WTC11 (cell line): ENCODE results near the gene SOX8. TPM values are rescaled to one million over a fixed set of nuclear protein-coding genes. Genes with fewer than 3 reads are reported as not detected.

Source experiments
- ATAC-seq: fragments of 200-7000 bp; cut with Tn5 transposase; 2 replicates; pipeline ENCODE4 v1.10.0; 2021; ENCODE audit warnings: mild to moderate bottlenecking, moderate library complexity
- CTCF ChIA-PET: fragments of 300-600 bp; sonication (Branson Sonifier 250); formaldehyde crosslinking; loops from one replicate; lab custom pipeline; 2021; ENCODE audit warnings: antibody characterized with exemption; lab: Charles Lee
- POLR2A ChIA-PET: fragments of 350-600 bp; sonication (Branson Sonifier 250); formaldehyde crosslinking; loops from one replicate; lab custom pipeline; 2021; ENCODE audit warnings: antibody characterized with exemption; lab: Charles Lee
- DNase-seq: peaks from one replicate; pipeline ENCODE4 v3.0.0; 2021; ENCODE audit warnings: low spot score
- H3K27ac Mint-ChIP-seq: 2 replicates; pipeline ENCODE4 v1.8.0; 2021; ENCODE audit warnings: mixed read lengths
- H3K27me3 Mint-ChIP-seq: 2 replicates; pipeline ENCODE4 v1.8.0; 2021; ENCODE audit warnings: low read depth, mild to moderate bottlenecking, moderate library complexity, mixed read lengths
- H3K36me3 Mint-ChIP-seq: 2 replicates; pipeline ENCODE4 v1.8.0; 2021; ENCODE audit warnings: mixed read lengths
- H3K4me1 Mint-ChIP-seq: 2 replicates; pipeline ENCODE4 v1.8.0; 2022; ENCODE audit warnings: mixed read lengths
- H3K4me3 Mint-ChIP-seq: 2 replicates; pipeline ENCODE4 v1.8.0; 2021; ENCODE audit warnings: mild to moderate bottlenecking, moderate library complexity, mixed read lengths
- H3K9me3 Mint-ChIP-seq: 2 replicates; pipeline ENCODE4 v1.8.0; 2021; ENCODE audit warnings: mixed read lengths
- CBFB ChIP-seq: sonication (generic); formaldehyde crosslinking; IDR thresholded peaks from 2 replicates; pipeline ENCODE4 v1.8.1; 2022; ENCODE audit warnings: mild to moderate bottlenecking, low read depth, missing genetic modification reagents
- CREB1 ChIP-seq: sonication (generic); formaldehyde crosslinking; IDR thresholded peaks from 2 replicates; pipeline ENCODE4 v1.8.0; 2023; ENCODE audit warnings: mild to moderate bottlenecking, missing genetic modification reagents
- FOXJ3 ChIP-seq: sonication (generic); formaldehyde crosslinking; IDR thresholded peaks from 2 replicates; pipeline ENCODE4 v1.9.0; 2021; ENCODE audit warnings: missing genetic modification reagents, mild to moderate bottlenecking, borderline replicate concordance
- IRF2 ChIP-seq: sonication (generic); formaldehyde crosslinking; IDR thresholded peaks from 2 replicates; pipeline ENCODE4 v1.8.0; 2022; ENCODE audit warnings: low read depth, missing genetic modification reagents, borderline replicate concordance
- JAZF1 ChIP-seq: fragments of 250-450 bp; sonication (Bioruptor Pico); IDR thresholded peaks from 2 replicates; pipeline ENCODE4 v1.9.0; 2021; ENCODE audit warnings: moderate library complexity, mild to moderate bottlenecking, inconsistent platforms
- NR3C1 ChIP-seq: sonication (generic); formaldehyde crosslinking; conservative IDR thresholded peaks from 2 replicates; pipeline ENCODE4 v1.8.1; 2023; ENCODE audit warnings: low read depth, mild to moderate bottlenecking, missing genetic modification reagents
- RELA ChIP-seq: sonication (generic); formaldehyde crosslinking; IDR thresholded peaks from 2 replicates; pipeline ENCODE4 v1.8.1; 2022; ENCODE audit warnings: missing genetic modification reagents, mild to moderate bottlenecking, borderline replicate concordance
- SOX15 ChIP-seq: fragments of 250-450 bp; sonication (Bioruptor Pico); IDR thresholded peaks from 2 replicates; pipeline ENCODE4 v1.9.0; 2021; ENCODE audit warnings: mild to moderate bottlenecking
- SP1 ChIP-seq: sonication (generic); formaldehyde crosslinking; conservative IDR thresholded peaks from 2 replicates; pipeline ENCODE4 v1.8.1; 2022; ENCODE audit warnings: missing genetic modification reagents
- TCF7 ChIP-seq: sonication (generic); formaldehyde crosslinking; IDR thresholded peaks from 2 replicates; pipeline ENCODE4 v1.8.0; 2022; ENCODE audit warnings: mild to moderate bottlenecking, low read depth, missing genetic modification reagents, moderate library complexity
- ZNF138 ChIP-seq: sonication (generic); formaldehyde crosslinking; conservative IDR thresholded peaks from 2 replicates; pipeline ENCODE4 v1.8.1; 2022; ENCODE audit warnings: mild to moderate bottlenecking, moderate library complexity, missing genetic modification reagents
- ZNF263 ChIP-seq: sonication (generic); formaldehyde crosslinking; IDR thresholded peaks from 2 replicates; pipeline ENCODE4 v1.8.1; 2022; ENCODE audit warnings: low read depth, mild to moderate bottlenecking, moderate library complexity, missing genetic modification reagents
- ZNF396 ChIP-seq: fragments of 250-450 bp; sonication (Bioruptor Pico); IDR thresholded peaks from 2 replicates; pipeline ENCODE4 v1.8.0; 2021; ENCODE audit warnings: mild to moderate bottlenecking, moderate library complexity, borderline replicate concordance
- total RNA-seq: library from RNA; stranded (reverse); gene quantifications from 3 replicates; pipeline ENCODE4 v1.2.3, GENCODE V29; 2021
- TF ChIP-seq, protein P1 (sequence below): sonication (generic); formaldehyde crosslinking; conservative IDR thresholded peaks from 2 replicates; pipeline ENCODE4 v1.8.1; 2022; ENCODE audit warnings: mild to moderate bottlenecking, missing genetic modification reagents
- TF ChIP-seq, protein P2 (sequence below): sonication (generic); formaldehyde crosslinking; IDR thresholded peaks from 2 replicates; pipeline ENCODE4 v1.8.1; 2022; ENCODE audit warnings: missing genetic modification reagents, borderline replicate concordance
- TF ChIP-seq, protein P3 (sequence below): sonication (generic); formaldehyde crosslinking; IDR thresholded peaks from 2 replicates; pipeline ENCODE4 v1.8.1; 2022; ENCODE audit warnings: mild to moderate bottlenecking, missing genetic modification reagents, moderate library complexity, borderline replicate concordance
- TF ChIP-seq, protein P4 (sequence below): sonication (generic); formaldehyde crosslinking; IDR thresholded peaks from 2 replicates; pipeline ENCODE4 v1.8.1; 2023; ENCODE audit warnings: mild to moderate bottlenecking, missing genetic modification reagents, moderate library complexity
- TF ChIP-seq, protein P5 (sequence below): fragments of 250-450 bp; sonication (Bioruptor Pico); IDR thresholded peaks from 2 replicates; pipeline ENCODE4 v2.1.2; 2022; ENCODE audit warnings: mild to moderate bottlenecking, moderate library complexity
- TF ChIP-seq, protein P6 (sequence below): sonication (generic); formaldehyde crosslinking; IDR thresholded peaks from 2 replicates; pipeline ENCODE4 v1.8.0; 2022; ENCODE audit warnings: mild to moderate bottlenecking, missing genetic modification reagents
- TF ChIP-seq, protein P7 (sequence below): fragments of 250-450 bp; sonication (Bioruptor Pico); IDR thresholded peaks from 2 replicates; pipeline ENCODE4 v1.9.0; 2021; ENCODE audit warnings: mild to moderate bottlenecking
- TF ChIP-seq, protein P8 (sequence below): sonication (generic); formaldehyde crosslinking; IDR thresholded peaks from 2 replicates; pipeline ENCODE4 v1.8.1; 2022; ENCODE audit warnings: low read depth, missing genetic modification reagents, borderline replicate concordance
- TF ChIP-seq, protein P9 (sequence below): sonication (generic); formaldehyde crosslinking; IDR thresholded peaks from 2 replicates; pipeline ENCODE4 v1.8.1; 2023; ENCODE audit warnings: mild to moderate bottlenecking, missing genetic modification reagents, borderline replicate concordance

SOX8 gene
- total RNA-seq, 1 experiment from 2014 or later = 12.3 TPM

DNA sequence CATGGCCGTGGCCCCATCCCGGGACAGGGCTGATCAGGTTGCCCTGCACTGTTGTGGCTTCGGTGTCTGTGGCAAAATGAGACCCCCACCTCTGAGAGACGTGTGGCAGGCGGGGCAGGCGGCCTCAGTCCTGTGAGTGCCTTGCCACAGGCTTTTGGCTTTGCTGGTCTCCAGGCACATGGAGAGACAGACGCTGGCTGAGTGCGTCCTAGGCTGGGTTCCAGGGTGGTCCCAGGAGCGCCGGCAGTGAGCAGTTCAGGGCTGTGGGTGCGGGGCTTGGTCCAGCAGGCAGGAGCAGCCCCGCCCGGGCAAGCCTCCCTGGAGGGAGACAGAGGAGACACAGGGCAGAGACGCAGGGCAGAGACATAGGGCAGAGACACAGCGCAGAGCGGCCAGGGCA, 29.2 kb downstream of the SOX8 start:
- CTCF ChIA-PET = interaction anchor here (1.4 to 1.5 kb wide), 2 partner anchors 46 to 93 kb away, joined by 3 to 5 read pairs; no protein-coding TSS in a partner anchor
- TF ChIP-seq JAZF1 = no peak
- TF ChIP-seq, protein P1, sequence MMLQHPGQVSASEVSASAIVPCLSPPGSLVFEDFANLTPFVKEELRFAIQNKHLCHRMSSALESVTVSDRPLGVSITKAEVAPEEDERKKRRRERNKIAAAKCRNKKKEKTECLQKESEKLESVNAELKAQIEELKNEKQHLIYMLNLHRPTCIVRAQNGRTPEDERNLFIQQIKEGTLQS (CRISPR knock-in tag) = no peak
- no peak for TF ChIP-seq TCF7
- TF ChIP-seq, protein P2, sequence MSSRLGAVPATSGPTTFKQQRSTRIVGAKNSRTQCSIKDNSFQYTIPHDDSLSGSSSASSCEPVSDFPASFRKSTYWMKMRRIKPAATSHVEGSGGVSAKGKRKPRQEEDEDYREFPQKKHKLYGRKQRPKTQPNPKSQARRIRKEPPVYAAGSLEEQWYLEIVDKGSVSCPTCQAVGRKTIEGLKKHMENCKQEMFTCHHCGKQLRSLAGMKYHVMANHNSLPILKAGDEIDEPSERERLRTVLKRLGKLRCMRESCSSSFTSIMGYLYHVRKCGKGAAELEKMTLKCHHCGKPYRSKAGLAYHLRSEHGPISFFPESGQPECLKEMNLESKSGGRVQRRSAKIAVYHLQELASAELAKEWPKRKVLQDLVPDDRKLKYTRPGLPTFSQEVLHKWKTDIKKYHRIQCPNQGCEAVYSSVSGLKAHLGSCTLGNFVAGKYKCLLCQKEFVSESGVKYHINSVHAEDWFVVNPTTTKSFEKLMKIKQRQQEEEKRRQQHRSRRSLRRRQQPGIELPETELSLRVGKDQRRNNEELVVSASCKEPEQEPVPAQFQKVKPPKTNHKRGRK (CRISPR knock-in tag) = no peak
- TF ChIP-seq, protein P3, sequence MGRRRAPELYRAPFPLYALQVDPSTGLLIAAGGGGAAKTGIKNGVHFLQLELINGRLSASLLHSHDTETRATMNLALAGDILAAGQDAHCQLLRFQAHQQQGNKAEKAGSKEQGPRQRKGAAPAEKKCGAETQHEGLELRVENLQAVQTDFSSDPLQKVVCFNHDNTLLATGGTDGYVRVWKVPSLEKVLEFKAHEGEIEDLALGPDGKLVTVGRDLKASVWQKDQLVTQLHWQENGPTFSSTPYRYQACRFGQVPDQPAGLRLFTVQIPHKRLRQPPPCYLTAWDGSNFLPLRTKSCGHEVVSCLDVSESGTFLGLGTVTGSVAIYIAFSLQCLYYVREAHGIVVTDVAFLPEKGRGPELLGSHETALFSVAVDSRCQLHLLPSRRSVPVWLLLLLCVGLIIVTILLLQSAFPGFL (CRISPR knock-in tag) = no peak
- TF ChIP-seq, protein P4, sequence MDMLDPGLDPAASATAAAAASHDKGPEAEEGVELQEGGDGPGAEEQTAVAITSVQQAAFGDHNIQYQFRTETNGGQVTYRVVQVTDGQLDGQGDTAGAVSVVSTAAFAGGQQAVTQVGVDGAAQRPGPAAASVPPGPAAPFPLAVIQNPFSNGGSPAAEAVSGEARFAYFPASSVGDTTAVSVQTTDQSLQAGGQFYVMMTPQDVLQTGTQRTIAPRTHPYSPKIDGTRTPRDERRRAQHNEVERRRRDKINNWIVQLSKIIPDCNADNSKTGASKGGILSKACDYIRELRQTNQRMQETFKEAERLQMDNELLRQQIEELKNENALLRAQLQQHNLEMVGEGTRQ (CRISPR knock-in tag) = no peak
- no peak for TF ChIP-seq SOX15
- TF ChIP-seq, protein P5, sequence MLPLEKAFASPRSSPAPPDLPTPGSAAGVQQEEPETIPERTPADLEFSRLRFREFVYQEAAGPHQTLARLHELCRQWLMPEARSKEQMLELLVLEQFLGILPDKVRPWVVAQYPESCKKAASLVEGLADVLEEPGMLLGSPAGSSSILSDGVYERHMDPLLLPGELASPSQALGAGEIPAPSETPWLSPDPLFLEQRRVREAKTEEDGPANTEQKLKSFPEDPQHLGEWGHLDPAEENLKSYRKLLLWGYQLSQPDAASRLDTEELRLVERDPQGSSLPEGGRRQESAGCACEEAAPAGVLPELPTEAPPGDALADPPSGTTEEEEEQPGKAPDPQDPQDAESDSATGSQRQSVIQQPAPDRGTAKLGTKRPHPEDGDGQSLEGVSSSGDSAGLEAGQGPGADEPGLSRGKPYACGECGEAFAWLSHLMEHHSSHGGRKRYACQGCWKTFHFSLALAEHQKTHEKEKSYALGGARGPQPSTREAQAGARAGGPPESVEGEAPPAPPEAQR (CRISPR knock-in tag) = no peak
- TF ChIP-seq, protein P6, sequence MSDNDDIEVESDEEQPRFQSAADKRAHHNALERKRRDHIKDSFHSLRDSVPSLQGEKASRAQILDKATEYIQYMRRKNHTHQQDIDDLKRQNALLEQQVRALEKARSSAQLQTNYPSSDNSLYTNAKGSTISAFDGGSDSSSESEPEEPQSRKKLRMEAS (CRISPR knock-in tag) = no peak
- TF ChIP-seq CBFB (CRISPR knock-in tag) = no peak
- no peak for TF ChIP-seq IRF2 (CRISPR knock-in tag)
- TF ChIP-seq ZNF263 (CRISPR knock-in tag) = no peak
- TF ChIP-seq, protein P7, sequence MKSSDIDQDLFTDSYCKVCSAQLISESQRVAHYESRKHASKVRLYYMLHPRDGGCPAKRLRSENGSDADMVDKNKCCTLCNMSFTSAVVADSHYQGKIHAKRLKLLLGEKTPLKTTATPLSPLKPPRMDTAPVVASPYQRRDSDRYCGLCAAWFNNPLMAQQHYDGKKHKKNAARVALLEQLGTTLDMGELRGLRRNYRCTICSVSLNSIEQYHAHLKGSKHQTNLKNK (CRISPR knock-in tag) = no peak
- TF ChIP-seq CREB1 = no peak
- TF ChIP-seq ZNF396 (CRISPR knock-in tag) = no peak
- no peak for TF ChIP-seq RELA (CRISPR knock-in tag)
- TF ChIP-seq SP1 (CRISPR knock-in tag) = no peak
- TF ChIP-seq FOXJ3 = no peak

DNA sequence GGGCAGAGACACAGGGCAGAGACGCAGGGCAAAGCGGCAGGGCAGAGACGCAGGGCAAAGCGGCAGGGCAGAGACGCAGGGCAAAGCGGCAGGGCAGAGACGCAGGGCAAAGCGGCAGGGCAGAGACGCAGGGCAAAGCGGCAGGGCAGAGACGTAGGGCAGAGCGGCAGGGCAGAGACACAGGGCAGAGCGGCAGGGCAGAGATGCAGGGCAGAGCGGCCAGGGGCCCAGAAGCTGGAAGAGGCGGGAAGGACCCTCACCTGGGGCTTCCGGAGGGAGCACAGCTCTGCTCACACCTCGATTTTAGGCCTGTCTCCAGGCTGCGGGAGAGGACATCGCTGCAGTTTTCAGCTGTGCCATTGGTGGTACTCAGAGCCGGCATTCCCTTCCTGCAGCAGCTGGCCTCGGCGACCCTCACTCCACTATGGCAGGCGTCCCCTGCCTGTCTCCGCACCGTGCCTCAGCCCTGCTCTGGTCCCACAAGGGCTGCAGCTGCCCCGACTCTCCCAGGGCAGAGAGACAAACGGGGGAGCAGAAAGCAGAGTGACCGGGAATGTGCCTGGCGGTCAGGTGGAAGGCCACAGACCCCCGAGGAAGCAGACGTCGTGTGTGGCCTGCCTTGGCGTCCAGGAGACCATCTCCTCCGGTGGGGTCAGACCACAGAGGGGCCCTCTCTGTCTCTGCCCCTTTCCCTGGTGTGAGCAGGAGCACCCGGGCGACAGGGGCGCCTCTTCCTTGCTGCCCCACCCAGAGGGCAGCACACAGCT, 29.9 kb downstream of the SOX8 start:
- Mint-ChIP-seq H3K4me1 (no peaks in the 10 kb centered on the region), H3K4me3 (no peak overlapping the region), H3K9me3 (no peaks in the 10 kb centered on the region), H3K27ac (peak overlapping the region; percentile 65; the same call in 1 of the 2 replicates), H3K27me3 (no peaks in the 10 kb centered on the region), H3K36me3 (no peaks in the 10 kb centered on the region)
- ChIA-PET CTCF (interaction anchor here (1.4 to 1.5 kb wide), 2 partner anchors 46 to 92 kb away, joined by 3 to 5 read pairs; no protein-coding TSS in a partner anchor), POLR2A (no interaction called here)
- DNase-seq (no peak), ATAC-seq (no peak)
- TF ChIP-seq NR3C1 (CRISPR knock-in tag) = no peak
- TF ChIP-seq, protein P4 (CRISPR knock-in tag) = no peak
- no peak for TF ChIP-seq ZNF138 (CRISPR knock-in tag)
- TF ChIP-seq, protein P8, sequence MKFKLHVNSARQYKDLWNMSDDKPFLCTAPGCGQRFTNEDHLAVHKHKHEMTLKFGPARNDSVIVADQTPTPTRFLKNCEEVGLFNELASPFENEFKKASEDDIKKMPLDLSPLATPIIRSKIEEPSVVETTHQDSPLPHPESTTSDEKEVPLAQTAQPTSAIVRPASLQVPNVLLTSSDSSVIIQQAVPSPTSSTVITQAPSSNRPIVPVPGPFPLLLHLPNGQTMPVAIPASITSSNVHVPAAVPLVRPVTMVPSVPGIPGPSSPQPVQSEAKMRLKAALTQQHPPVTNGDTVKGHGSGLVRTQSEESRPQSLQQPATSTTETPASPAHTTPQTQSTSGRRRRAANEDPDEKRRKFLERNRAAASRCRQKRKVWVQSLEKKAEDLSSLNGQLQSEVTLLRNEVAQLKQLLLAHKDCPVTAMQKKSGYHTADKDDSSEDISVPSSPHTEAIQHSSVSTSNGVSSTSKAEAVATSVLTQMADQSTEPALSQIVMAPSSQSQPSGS (CRISPR knock-in tag) = no peak
- TF ChIP-seq, protein P9, sequence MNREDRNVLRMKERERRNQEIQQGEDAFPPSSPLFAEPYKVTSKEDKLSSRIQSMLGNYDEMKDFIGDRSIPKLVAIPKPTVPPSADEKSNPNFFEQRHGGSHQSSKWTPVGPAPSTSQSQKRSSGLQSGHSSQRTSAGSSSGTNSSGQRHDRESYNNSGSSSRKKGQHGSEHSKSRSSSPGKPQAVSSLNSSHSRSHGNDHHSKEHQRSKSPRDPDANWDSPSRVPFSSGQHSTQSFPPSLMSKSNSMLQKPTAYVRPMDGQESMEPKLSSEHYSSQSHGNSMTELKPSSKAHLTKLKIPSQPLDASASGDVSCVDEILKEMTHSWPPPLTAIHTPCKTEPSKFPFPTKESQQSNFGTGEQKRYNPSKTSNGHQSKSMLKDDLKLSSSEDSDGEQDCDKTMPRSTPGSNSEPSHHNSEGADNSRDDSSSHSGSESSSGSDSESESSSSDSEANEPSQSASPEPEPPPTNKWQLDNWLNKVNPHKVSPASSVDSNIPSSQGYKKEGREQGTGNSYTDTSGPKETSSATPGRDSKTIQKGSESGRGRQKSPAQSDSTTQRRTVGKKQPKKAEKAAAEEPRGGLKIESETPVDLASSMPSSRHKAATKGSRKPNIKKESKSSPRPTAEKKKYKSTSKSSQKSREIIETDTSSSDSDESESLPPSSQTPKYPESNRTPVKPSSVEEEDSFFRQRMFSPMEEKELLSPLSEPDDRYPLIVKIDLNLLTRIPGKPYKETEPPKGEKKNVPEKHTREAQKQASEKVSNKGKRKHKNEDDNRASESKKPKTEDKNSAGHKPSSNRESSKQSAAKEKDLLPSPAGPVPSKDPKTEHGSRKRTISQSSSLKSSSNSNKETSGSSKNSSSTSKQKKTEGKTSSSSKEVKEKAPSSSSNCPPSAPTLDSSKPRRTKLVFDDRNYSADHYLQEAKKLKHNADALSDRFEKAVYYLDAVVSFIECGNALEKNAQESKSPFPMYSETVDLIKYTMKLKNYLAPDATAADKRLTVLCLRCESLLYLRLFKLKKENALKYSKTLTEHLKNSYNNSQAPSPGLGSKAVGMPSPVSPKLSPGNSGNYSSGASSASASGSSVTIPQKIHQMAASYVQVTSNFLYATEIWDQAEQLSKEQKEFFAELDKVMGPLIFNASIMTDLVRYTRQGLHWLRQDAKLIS (CRISPR knock-in tag) = no peak

More for the DNA sequence above, 29.2 kb downstream of the SOX8 start:
- no peak overlapping the region for H3K4me3 Mint-ChIP-seq
- H3K4me1 Mint-ChIP-seq = no peaks in the 10 kb centered on the region
- no peaks in the 10 kb centered on the region for H3K9me3 Mint-ChIP-seq
- ATAC-seq (no peak), DNase-seq (no peak)
- POLR2A ChIA-PET = no interaction called here
- no peaks in the 10 kb centered on the region for H3K36me3 Mint-ChIP-seq
- H3K27me3 Mint-ChIP-seq = no peaks in the 10 kb centered on the region
- no peak overlapping the region for H3K27ac Mint-ChIP-seq
